ENCODE measurements around the gene SLC29A3.
"Not testable (repeated sequence)": the region's sequence is repeated elsewhere in the genome, so short reads cannot be mapped to it uniquely, and the experiment has no call there.

SLC29A3 gene

GRCh38 chr10:71348850-71349249 is 29.8 kb downstream of the SLC29A3 start:
- DNase-seq, result no peak

GRCh38 chr10:71349406-71349805 is 30.3 kb downstream of the SLC29A3 start:
- DNase-seq, result no peak

GRCh38 chr10:71351087-71351486 is 32.0 kb downstream of the SLC29A3 start:
- no peak for DNase-seq

DNA sequence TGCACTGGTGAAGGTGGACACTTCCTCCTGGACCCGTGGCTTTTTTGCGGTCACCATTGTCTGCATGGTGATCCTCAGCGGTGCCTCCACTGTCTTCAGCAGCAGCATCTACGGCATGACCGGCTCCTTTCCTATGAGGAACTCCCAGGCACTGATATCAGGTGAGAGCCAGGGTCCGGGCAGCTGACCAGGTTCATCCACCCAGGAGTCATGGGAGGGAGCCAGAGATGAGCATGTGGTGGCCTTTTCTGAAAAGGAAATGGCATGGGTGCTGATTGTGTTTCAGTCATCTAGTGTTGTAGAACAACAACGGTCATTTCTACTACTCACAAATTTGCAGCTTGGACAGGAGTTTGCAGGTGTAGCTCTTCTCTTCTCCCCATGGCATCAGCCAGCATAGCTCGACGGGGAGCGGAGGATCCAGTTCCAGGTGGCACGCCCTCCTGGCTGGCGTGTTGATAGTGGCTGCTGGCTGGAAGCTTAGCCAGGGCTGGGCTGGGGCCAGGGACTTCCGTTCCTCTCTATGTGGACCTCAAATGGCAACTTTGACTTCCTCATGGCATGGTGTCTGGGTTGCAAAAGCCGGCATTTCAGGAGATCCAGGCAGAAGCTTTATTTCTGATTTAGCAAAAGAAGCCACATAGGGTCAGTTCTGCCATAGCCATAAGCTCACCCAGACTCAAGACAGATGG is 32.7 kb downstream of the SLC29A3 start:
- DNase-seq, result no peak

DNA sequence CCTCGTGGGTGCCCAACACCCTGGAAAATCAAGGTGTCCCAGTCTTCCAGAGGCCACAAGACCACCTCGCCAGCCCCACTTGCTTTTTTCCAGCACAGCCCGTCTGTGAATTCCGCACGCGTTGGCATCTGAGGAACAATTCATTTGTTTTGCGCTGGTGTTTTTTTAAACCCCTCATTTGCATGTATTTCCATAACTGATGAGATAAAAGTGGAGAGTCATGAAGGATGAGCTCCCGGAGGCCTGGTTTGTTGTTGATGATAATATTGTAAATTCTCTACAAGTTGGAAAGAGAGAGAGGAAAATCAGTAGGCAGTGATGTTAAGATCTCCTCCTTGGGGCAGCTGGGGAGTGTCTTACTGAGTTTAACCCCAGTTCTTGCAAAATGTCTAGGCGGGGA is 34.6 kb downstream of the SLC29A3 start:
- no peak for DNase-seq

DNA sequence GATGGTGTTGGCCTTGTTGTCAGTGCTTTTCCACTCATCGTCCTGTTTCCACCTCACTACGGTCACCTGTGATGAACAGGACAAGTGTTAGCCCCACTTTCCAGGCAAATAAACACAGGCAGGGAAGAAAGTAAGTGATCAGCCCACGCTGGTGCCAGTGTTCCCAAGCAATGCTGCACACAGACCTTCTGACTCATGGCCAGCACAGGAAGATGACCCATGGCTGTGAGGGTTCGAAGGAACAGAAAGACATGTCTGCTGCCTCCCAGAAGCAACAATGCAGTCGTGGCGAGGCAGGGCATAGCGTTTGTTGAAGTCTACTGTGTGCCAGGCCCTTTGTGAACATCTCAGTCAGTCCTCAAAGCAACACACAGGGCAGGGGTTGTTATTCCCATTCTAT is 35.7 kb downstream of the SLC29A3 start:
- no peak for DNase-seq

DNA sequence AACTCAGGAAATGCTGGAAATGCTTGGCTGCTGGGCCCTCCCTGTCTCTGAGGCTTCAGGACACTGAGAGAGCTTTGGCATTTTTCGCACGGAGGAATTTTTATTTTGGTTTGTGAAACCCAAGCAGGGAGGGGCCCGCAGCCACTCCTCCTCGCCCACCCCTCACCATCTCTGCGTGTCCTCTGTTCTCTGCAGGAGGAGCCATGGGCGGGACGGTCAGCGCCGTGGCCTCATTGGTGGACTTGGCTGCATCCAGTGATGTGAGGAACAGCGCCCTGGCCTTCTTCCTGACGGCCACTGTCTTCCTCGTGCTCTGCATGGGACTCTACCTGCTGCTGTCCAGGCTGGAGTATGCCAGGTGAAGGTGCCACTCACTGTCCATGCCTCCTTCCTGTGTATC is 36.8 kb downstream of the SLC29A3 start:
- DNase-seq, result no peak

GRCh38 chr10:71357792-71358265 is 38.8 kb downstream of the SLC29A3 start:
- DNase-seq, result no peak

- no peak for DNase-seq
Observed at GRCh38 chr10:71358277-71358676, 39.2 kb downstream of the SLC29A3 start.

- DNase-seq, result not testable (repeated sequence)
Observed at GRCh38 chr10:71358906-71359305, 39.8 kb downstream of the SLC29A3 start.

DNA sequence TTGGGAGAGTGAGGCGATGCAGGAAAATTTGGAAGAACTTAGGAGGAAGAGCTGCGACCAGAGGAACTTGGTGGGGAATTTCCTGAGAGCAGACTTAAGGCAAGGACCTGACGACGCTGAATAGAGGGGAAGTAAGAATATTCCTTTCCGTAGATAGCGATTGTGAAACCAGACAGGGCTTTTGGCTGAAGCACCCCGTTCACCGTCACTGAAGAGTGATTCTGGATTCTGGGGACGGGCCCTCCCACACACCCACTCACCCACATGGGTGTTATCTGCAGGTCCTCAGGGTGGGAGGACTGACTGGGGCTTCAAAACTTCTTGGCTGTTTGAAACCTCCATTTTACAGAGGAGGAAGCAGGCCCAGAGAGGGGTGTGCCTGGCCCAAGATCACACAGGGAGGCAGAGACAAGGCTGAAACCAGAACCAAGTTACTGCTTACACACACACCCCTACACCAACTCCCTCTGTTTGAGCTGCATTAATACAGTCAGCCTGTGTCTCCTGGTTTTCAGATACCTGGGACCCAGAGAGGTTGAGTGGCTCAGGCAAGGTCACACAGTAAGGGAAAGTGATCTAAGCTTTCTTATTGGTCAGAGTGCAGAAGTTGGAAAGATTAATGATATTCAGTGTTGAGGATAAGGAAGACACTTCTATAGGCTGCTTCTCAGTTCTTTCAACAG is 40.4 kb downstream of the SLC29A3 start:
- DNase-seq, result no peak

- DNase-seq, result no peak
Observed at GRCh38 chr10:71360735-71361134, 41.7 kb downstream of the SLC29A3 start.

- no peak for DNase-seq
Observed at GRCh38 chr10:71361581-71361980, 42.5 kb downstream of the SLC29A3 start.

- no peak for DNase-seq
Observed at GRCh38 chr10:71362141-71362540, 43.1 kb downstream of the SLC29A3 start.

GRCh38 chr10:71363936-71364335 is 44.9 kb downstream of the SLC29A3 start:
- no peak for DNase-seq

DNA sequence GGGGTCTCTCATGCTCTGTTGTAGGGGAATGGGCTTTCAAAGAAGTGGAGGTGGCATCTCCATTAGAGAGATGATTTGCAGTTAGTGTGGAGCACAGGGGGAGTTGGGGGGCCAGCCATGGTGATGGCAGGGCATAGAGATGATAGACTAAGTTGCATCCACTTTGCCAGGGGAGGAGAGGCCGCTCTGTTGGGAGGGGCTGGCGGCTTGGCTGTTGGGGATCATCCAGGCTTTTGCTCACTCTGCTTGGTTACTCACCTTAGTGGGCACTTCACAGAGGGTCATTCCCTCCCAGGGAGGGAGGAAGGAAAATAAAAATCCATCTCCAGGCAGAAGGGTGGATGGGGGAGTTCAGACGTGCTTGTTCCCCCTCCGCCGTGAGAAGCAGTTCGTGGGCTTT is 46.3 kb downstream of the SLC29A3 start:
- DNase-seq, result no peak

DNA sequence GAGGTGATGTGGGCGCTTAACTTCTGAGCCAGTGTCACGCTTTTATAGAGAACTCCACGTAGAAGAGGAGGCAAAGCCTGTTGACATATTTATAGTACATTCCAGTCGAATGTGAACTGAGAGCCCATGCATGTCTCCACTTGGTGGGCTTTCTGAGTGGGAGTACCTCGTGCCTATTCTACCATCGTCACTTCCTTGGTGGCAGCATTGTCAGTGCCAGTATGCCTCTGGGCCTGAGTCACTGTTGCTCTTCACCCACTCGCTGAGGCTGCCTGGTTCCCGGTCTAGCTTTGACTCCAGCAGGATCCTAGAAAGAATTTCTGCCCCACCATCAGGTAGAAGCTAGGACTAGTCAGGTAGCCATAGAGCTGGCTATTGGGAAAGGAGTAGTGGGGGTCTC is 47.6 kb downstream of the SLC29A3 start:
- DNase-seq, result no peak

DNA sequence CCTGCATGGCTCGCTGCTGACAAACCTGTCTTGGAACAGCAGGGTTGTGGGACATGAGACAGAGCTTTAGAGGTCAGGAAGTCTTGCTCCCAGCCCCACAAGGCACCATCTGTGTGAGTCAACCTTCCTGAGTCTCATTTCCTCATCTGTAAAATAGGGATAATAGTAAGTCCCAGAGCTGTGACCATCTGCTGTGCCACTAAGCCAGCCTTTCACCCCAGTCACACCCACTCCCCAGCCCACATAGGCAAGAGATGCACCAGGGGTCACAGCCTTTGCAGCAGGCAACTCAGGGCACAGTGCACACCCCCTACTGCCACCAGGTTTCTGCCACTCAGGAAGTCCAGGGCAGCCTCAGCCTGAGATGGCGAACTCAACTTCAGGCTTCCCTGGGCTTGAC is 48.2 kb downstream of the SLC29A3 start:
- no peak for DNase-seq

DNA sequence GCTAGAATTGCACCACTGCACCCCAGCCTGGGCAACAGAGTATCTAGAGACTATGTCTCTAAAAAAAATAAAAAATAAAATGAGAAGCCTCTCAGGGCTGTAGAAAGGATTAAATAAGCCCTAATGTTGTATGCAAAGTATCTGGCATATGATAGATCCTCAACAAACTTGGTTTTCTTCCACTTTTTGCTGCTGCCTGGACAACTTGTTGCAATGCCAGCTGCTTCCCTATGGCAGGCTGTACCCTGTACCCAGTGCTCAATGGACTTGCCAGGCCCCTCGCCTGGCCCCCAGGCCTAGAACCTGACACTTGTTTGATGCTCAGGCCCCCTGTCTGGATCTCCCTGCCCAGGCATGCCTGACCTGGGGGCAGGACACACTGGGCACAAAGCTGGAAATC is 49.1 kb downstream of the SLC29A3 start:
- no peak for DNase-seq

DNA sequence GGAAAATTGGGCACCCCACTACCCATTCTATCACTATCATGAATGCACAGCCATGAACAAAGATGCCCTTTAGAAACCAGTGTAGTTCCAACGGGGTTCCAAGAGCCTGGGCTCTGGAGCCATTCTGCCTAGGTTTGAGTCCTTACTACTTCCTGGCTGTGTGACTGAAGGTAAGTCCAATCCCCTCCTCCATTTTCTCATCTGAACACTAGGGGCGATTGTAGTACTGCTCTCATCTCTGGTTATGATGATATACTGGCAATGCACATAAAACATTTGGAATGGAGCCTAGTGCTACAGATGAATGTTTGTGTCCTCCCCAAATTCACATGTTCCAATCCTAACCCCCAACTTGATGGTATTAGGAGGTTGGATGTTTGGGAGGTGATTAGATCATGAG is 49.6 kb downstream of the SLC29A3 start:
- DNase-seq, result no peak

- DNase-seq, result no peak
Observed at GRCh38 chr10:71369602-71370001, 50.5 kb downstream of the SLC29A3 start.

GRCh38 chr10:71370031-71370430 is 51.0 kb downstream of the SLC29A3 start:
- no peak for DNase-seq

GRCh38 chr10:71371750-71372166 is 52.7 kb downstream of the SLC29A3 start:
- DNase-seq, result no peak

DNA sequence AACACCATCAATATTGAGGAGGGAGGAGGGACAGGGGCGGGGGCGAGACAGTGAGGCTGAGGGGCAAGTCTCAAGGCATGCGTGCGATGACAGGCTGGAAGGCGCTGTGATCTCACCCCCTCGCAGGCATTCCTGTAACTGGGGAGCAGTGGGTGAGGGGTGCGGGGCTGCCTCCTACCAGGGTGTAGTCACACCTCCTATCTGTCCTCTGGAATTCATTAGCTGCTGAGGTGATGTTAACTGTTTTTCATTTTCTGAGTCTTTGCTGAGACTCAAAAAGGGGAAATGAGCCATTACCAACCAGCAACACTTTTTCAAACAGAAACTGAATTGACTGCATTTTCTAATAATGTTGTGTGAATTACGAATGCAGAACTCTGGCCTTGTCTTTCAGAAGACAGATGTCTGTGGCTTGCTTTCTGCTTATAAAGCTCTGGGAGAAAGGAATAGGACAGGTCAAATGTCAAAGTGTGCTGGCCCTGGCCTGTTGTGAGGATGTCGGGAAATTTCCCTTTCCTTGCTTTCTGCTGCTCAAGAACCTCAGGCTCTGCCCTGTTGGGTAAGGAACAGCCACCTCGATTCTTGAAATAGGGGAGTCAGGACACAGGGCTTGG is 53.9 kb downstream of the SLC29A3 start:
- no peak for DNase-seq

Data from NCI-H1436 (cell line).